Activated CD4-positive, CD25-positive, alpha-beta regulatory T cell treated with anti-CD3 and anti-CD28 coated beads, Interleukin-2, amount 50 U/mL, for 72 hours (primary cell): Measurements from ENCODE around the gene KRTAP21-3.
"Not testable (repeated sequence)": the region's sequence is repeated elsewhere in the genome, so short reads cannot be mapped to it uniquely, and the experiment has no call there.

Experiments used
- DNase-seq: peaks from one replicate; pipeline ENCODE4 v3.0.0; 2021

Gene KRTAP21-3, protein sequence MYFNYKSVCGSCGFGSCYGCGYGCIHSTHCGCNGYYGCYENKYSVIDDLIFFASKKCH

DNA sequence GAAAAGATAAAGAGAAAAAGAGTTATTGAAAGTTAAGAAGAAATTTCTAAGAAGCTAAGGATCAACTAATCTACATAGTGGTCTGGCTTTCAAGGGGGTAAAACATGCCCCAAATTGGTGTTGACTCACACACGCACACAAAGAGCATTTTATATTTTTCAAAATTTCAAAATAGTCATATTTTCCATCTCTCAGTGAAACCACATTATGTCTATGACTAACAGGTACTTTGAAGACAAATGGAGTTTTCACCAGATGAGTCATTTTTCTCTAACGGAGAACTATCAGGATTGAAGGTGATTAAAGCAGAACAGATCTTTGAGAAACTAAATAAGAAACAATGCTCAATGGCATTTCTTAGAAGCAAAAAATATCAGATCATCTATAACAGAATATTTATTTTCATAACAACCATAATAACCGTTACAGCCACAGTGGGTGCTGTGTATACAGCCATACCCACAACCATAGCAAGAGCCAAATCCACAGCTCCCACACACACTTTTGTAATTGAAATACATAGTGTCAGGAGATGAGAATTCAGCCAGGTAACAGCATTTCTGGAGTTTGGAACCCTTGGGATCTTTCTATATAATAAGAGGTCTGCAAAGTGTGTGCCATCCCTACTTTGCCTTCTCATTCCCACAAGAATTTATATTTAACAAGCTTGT, at the start of gene KRTAP21-3:
KRTAP21-3 (minus strand) TSS at position 539 of the 671 bp plus-strand sequence; CDS start at position 521, 18 bp downstream.
- no peak for DNase-seq

DNA sequence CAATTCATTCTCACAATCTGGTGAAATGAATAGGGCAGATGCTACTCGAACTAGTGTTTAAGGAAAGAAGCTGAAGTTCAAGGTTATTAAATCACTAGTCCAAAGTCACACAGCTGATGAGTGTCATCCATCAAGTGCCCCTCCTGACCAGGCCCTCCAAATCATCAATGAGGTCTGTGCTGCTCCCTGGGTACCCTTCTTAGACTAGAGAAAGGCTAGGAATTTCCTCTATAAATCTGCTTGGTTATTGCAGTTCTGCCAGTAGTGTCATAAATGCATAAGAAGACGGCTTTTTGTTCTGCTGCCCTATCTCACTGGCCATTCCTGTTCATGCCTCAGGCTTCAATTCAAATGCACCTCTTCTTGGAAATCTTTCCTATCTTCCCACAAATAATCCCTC, 42.2 kb upstream of the KRTAP21-3 start:
- no peak for DNase-seq

DNA sequence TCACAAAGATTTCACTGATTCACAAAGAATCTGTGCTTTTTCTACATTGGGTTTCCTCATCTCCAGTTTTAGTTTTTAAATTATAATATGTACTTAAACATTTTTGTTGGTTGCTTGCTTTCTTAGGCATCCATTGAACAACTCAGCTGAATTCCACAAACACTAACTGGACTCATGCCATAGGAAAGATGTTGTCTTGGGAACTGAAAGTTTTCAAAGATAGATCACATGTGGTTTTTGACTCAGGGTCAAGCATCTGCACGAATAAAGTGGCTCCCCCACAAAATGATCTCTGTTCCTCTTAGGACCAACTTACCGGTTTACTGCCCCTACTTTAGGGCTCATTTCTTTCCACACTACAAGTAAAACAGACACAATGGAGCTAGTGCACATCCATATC, 39.7 kb upstream of the KRTAP21-3 start:
- no peak for DNase-seq

DNA sequence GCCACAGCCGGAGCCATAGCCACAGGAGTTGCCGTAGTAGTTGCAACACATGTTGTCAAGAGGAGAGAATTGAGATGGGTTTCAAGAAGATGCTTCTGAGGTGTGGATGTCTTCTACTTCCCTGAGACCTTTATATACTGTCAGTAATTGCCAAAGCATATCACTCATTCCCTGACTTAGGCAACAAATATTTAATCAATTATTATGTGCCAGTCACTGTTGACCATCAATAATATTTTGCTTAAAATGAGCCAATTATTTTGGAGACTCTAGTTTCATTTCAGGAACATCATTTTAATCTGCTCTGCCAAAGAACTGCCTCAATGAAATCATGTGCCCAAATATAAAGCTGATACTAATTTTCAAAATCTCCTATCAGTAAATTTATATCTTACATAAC, 36.8 kb upstream of the KRTAP21-3 start, which contains the start of gene KRTAP21-1:
KRTAP21-1 (minus strand) TSS at position 101 of the 400 bp plus-strand sequence; CDS start at position 51, 50 bp downstream.
- DNase-seq: not testable (repeated sequence)

DNA sequence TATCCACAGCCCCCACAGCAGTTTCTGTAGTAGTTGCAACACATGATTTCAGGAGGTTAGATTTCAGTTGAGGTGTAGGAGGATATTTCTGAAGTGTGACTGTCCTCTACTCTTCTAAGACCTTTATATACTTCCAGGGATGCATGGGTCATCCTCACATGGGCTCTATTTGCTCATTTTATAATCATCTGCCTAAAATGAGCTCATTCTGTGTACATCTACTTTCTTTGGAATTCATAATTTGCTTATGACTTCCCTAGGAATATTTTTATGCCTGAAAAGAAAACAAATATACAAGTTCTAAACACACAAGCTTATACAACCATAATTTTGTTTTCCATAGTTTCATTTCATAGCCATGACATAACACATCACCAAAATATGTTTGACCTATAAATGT, 28.6 kb upstream of the KRTAP21-3 start, which contains the start of gene KRTAP21-2:
KRTAP21-2 (minus strand) TSS at position 101 of the 400 bp plus-strand sequence; CDS start at position 44, 57 bp downstream.
- DNase-seq: no peak

DNA sequence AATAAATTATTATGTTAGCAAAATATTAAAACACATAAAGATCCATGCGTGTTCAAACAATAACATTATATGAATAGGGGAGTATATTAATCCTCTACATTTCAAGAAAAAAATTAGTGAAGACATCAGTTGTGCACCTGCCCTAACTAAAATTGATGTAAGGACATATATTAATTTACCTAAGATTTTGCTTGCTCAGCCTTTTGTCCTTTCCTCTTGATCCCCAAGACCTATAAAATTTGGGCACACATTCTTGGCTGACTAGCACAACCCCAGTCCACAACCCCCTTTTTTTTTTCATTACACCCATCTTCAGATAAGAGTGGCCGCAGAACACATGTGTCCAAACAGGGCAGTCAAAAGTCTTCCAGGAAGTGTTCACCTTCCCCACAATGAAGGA, 21.9 kb upstream of the KRTAP21-3 start:
- DNase-seq: no peak

DNA sequence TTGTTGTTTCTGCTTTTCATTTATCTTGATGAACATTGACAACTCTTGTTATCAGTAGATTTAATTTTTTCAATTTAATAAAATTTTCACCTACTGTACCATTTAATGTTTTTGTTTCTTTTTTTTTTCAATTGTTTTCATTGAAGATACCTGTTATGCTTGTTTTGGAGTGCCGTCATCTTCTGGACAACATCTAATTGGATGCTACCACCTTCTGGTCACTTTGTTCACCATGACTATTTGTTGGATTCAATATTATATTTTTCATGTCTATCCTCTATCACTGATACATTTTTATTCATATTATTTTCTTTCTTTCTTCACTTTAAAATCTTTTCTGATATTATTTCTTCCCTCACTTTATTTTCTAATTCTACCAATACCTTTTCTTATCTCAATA, 14.4 kb upstream of the KRTAP21-3 start:
- no peak for DNase-seq

DNA sequence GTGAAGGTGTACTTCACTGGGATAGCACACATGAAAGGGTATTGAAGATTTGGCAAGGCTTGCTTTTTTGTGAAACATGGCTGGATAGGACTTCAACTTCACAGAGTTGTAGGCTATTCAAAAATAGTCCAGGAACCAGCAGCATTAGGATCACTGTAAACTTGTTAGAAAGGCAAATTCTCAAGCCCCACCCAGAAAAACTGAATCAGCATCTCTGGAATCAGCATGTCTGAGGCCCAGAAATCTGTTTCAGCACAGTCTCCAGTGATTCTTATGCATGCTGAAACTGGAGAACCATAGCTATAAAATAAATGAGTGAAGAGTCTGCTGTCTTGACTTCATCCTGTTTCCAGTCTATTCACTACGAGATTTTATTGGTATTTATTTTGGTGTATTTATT, 8.1 kb upstream of the KRTAP21-3 start:
- DNase-seq: no peak

DNA sequence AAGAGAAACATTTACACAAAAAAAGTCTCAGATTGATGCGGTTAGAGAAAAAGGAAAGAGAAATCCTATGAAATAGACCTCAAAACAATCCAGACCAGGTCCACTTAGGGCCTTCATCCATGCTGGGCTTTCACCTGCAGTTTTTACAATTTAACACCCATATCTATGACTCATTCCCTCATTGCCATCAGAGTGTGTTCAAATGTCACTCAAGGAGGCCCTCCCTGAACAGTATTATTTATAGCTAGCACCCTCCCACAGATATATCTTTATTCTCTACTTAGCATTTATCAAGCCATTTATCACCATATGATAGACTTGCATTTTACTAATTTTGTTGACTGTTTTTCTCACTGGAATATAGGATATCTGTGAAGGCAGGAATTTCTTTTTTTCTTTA, 824 bp upstream of the KRTAP21-3 start:
- no peak for DNase-seq

DNA sequence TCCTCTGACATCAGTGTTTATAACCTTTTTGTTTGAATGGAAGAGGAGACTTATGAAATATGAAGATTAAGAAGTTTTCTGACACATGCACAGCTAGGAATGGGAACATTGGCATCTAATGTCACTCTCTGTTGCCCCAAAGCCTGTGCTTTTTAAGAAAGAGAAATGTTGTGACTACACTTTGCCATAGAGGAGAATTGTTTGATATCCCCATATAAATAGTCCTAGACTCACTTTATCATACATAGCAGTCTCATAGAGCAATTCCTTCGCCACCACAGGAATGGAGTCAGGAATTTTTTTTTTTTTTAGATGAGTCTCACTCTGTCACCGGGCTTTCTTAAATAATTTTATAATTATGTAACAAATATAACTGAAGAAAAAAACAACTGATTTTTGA, 1.5 kb downstream of the KRTAP21-3 start:
- no peak for DNase-seq

DNA sequence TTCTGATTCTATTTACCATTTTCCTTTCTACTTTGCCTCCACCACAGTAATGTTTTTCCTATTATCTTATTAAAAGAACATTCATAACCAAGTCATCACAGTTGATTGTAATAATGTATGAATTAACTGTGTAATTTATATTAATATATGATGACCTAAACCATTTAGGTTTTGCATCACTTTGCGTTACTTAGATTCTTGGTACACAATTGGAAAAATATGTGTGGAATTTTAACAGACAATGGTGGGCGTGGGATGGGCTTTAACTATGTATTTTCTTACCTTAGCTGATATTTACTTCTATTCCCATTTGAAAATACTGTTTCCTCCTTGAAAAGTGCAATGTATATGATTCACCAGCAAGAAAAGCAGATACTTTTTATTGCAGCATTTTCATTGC, 3.6 kb downstream of the KRTAP21-3 start:
- no peak for DNase-seq

DNA sequence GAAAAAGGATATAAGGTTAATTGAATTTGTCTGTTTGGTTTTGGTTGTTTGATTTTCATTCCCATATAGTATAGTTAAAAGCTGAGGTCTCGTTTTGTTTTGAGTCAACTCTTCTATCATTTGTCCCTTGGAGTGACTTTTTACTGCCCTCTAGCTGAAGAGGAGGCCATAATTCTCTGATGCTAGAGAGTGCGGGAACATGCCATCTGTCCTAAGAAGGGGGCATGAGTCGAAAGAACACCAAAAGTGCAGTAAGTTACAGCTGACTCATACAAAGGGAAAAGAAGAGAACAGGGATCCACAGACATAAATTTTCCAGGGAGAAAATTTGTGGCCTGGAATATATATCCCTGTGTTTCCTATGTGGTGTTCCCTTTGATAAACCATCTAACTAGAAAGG, 4.1 kb downstream of the KRTAP21-3 start:
- DNase-seq: no peak

DNA sequence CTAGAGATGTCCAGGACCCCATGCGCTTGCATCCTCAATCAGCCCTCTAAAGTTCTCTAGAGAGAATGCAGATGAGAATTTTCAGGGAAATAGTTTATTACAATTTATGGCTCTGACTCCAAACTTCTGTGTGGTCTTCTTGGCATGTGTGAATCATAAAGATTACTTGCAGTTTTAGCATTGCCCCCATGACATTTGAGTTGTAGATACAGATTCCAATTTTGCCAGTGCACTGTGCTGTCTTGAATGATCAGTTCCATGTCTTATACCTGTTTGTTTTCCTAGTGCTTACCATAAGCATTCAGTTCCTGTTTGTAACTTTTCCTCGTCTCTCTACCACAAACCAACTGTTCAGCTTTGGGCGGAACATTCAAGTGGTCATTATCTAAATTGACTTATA, 4.8 kb downstream of the KRTAP21-3 start:
- no peak for DNase-seq

DNA sequence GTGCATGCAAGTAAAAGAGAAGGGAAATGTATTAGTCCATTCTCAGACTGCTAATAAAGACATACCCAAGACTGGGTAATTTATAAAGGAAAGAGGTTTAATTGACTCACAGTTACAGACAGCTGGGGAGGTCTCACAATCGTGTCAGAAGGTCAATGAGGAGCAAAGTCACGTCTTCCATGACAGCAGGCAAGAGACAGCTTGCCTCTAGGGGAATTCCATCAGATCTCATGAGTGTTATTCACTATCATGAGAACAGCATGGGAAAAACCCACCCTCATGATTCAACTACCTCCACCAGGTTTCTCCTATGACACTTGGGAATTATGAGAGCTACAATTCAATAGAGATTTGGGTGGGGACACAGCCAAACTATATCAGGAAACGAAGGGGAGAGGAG, 8.1 kb downstream of the KRTAP21-3 start:
- DNase-seq: no peak

DNA sequence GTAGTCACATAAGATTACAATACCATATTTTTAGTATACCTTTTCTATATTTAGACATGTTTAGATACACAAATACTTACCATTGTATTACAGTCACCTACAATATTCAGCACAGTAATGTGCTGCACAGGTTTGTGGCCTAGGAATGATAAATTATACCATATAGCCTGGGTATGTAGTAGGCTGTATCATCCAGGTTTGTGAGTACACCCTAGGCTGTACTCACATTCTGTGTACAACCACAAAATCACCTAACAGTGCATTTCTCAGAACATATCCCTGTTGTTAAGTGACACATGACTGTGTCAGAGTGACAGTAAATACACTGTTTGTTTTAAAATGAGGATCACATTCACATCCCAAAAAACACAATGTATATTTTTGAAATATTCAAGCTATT, 11.2 kb downstream of the KRTAP21-3 start:
- no peak for DNase-seq

DNA sequence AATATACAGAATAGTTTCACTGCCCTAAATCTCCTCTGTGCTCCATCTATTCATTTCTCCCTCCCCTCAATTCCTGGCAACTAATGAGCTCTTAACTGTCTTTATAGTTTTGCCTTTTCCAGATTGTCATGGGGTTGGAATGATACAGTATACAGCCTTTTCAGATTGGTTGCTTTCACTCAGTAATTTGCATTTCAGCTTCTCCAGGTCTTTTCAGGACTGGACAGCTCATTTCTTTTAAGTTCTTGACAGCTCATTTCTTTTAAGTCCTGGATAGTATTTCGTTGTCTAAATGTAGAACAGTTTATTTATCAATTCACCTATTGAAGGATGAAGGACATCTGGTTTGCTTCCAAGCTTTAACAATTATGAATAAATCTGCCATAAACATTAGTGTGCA, 22.6 kb downstream of the KRTAP21-3 start:
- no peak for DNase-seq

DNA sequence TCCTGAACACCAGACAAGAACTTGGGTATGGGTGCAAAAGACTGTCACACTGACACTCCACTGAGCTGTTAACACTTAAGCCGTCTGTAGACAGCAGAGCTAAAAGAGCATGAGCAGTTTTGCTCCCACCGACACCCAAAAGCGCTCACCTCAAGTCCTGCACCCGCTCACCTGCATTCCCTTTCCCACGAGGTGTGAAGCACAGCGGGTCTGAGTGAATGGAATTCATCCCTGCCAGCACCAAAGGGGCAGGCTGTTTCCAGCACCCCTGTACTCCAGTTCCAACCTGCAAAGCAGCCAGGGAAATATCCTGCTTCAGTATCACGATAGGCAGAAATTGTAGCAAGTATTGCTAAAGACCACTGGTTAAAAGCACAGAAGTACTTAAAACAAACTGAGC, 28.8 kb downstream of the KRTAP21-3 start:
- DNase-seq: no peak

DNA sequence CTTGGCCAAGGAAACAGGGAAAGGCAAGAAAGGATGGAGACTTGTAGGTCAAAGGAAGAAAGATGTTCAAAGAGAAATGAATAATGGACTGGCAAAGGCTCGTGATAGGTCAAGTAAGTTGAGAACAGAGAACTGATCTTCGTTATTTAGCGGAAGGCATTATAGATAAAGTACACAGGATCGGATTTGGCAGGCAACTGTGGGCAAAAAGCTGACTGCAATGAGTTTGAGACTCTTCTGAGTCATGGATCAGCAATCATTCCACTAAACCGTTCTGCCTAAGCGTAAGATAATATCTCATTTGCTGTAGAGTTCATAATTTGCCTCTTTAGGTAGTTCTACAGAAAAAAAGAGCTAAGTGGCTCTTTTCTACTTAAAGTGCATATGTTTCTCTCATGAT, 34.1 kb downstream of the KRTAP21-3 start:
- DNase-seq: no peak

DNA sequence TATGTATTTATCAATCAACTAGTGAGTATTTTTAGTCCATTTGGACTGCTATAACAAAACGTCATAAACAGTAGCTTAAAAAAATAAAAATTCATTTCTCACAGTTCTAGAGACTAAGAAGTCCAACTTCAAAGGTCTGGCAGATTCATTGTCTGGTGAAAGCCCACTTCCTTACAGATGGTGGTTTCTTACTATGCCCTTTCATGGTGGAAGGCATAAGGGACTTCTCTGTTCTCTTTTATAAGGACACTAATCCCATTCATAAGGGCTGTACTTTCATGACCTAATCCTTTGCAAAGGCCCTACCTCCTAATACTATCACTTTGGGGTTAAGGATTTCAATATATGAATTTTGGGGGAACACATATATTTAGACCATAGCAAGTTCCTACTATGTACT, 38.0 kb downstream of the KRTAP21-3 start:
- no peak for DNase-seq

DNA sequence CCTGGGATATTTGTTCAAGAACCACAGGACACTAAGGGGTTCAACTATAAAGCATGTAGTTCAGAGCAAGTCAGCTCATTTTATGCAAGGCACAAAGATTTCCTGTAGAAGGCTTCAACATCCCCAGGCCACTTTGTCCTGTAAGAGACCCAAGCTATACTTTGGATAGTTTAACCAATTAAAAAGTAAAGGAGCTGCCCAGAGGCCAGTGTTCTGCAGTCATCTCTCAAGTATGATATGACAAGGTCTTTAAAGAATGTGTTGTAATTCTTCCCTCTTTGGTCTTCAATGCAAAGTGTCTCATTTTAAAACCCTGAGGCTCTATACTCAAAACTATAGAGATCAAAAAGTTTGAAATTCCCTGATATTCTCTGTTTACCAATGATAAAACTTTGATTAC, 41.8 kb downstream of the KRTAP21-3 start:
- DNase-seq: no peak

DNA sequence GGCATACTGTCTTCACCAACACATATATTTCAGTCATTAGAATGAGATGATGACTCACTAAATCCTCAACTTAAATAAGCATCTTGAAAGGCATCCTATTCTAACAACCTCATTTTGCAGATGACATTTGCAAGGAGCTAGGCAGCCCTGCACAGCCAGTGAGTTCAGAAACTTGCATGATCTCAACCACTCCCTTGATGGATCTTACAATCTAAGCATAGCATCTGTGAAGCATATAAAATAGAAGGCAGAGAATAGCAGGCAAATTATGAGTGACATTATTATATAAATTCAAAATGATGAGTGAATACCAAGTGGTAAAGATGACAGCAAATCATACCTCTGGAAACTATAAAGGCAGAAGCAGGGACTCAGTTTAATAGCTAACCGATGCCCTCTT, 44.3 kb downstream of the KRTAP21-3 start:
- DNase-seq: no peak

DNA sequence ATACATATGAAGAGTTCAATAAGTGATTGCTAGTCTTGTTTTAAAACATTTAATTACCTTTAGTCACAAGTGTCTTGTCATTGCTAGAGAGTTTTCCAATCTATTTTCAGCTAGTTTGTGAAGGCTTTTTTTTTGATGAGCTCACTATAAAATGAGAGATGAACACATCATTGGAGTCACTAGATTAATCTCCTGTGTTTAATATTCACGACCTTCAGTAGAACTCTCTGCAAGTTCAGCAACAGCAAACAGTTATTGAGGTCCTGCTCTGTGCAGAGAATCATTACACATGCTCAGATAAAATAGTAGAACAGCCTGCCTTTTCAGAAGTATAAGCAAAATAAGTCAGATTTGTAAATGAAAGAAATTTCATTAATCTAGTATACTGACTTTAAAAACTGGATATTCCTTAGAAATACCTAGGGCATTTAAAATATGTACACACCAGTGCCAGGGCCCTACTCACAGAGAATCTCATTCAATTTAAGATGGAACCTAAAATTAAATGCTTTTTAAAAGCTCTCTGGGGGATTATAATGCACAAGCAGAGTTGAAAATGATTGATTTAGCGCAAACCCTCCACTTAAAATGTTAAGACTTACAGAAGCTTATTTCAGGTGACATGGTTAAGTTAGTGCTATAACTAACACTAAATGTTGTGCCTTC, 45.5 kb downstream of the KRTAP21-3 start:
- no peak for DNase-seq

DNA sequence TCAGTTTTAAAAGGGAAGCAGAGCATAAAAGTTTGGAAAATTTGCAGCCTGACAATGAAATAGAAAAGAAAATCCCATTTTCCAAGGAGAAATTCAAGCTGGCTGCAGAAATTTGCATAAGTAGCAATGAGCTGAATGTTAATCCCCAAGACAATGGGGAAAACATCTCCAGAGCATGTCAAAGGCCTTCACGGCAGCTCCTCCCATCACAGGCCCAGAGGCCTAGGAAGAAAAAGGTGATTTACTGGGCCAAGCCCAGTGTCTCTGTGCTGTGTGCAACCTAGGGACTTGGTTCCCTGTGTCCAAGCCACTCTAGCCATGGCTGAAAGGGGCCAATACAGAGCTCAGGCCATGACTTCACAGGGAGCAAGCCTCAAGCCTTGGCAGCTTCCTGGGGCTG, 49.8 kb downstream of the KRTAP21-3 start:
- no peak for DNase-seq
